Smooth muscle cell (in vitro differentiated cells): Measurements from ENCODE around the gene ZNF777. TPM values are rescaled to one million over a fixed set of nuclear protein-coding genes. Genes with fewer than 3 reads are reported as not detected.
"Not testable (repeated sequence)": the region's sequence is repeated elsewhere in the genome, so short reads cannot be mapped to it uniquely, and the experiment has no call there.

ENCODE experiments used
- DNase-seq: peaks from one replicate; lab custom pipeline; 2025; ENCODE audit not compliant: unreplicated experiment; lab: John Stamatoyannopoulos, UW
- H2AFZ ChIP-seq: fragments of 200-600 bp; sonication (generic); 2 replicates; pipeline ENCODE4 v1.6.0; 2016; ENCODE audit warnings: antibody characterized with exemption, low read depth, mild to moderate bottlenecking
- H3F3A ChIP-seq: fragments of 200-600 bp; sonication (generic); 2 replicates; pipeline ENCODE4 v1.6.0; 2017; ENCODE audit warnings: antibody characterized with exemption, low read depth
- H3K27ac ChIP-seq: fragments of 200-600 bp; sonication (generic); 2 replicates; pipeline ENCODE4 v1.5.1; 2016; ENCODE audit warnings: low read depth, mild to moderate bottlenecking
- H3K27me3 ChIP-seq: fragments of 200-600 bp; sonication (generic); 2 replicates; pipeline ENCODE4 v1.6.1; 2016; ENCODE audit warnings: low read depth, mild to moderate bottlenecking
- H3K36me3 ChIP-seq: fragments of 200-600 bp; sonication (generic); 2 replicates; pipeline ENCODE4 v1.5.1; 2016; ENCODE audit warnings: low read depth
- H3K4me1 ChIP-seq: fragments of 200-600 bp; sonication (generic); 2 replicates; pipeline ENCODE4 v1.5.1; 2016; ENCODE audit warnings: low read depth
- H3K4me2 ChIP-seq: fragments of 200-600 bp; sonication (generic); 2 replicates; pipeline ENCODE4 v1.6.0; 2016; ENCODE audit warnings: mild to moderate bottlenecking
- H3K4me3 ChIP-seq: fragments of 200-600 bp; sonication (generic); 2 replicates; pipeline ENCODE4 v1.5.1; 2016; ENCODE audit warnings: mild to moderate bottlenecking
- H3K79me2 ChIP-seq: fragments of 200-600 bp; sonication (generic); 2 replicates; pipeline ENCODE4 v1.6.0; 2016; ENCODE audit warnings: low read depth, mild to moderate bottlenecking
- H3K9ac ChIP-seq: fragments of 200-600 bp; sonication (generic); 2 replicates; pipeline ENCODE4 v1.6.0; 2016; ENCODE audit warnings: low read depth
- H3K9me3 ChIP-seq: fragments of 200-600 bp; sonication (generic); replicated peaks from 2 replicates; pipeline ENCODE4 v1.5.1; 2016; ENCODE audit warnings: low read depth
- H4K20me1 ChIP-seq: fragments of 200-600 bp; sonication (generic); 2 replicates; pipeline ENCODE4 v1.6.0; 2016; ENCODE audit warnings: low read depth
- WGBS: methylation state at CpG from one replicate; pipeline ENCODE4 v1.1.7; 2016; ENCODE audit warnings: low lambda C conversion rate; 5-methylcytosine and 5-hydroxymethylcytosine counted together
- polyA plus RNA-seq: library from polyadenylated mRNA; unstranded; fragments of >200 nt; fragmentation: Nextera tagmentation; extraction: Ambion mirVana; gene quantifications from 2 replicates; pipeline ENCODE4 v1.2.1, GENCODE V29; 2016
- total RNA-seq: library from RNA; depleted of rRNA; stranded (reverse); fragments of >200 nt; gene quantifications from 2 replicates; pipeline ENCODE4 v1.2.3, GENCODE V29; 2014
- TF ChIP-seq, protein P1 (sequence below): fragments of 200-600 bp; sonication (generic); IDR thresholded peaks from 2 replicates; pipeline ENCODE4 v1.5.1; 2017; ENCODE audit warnings: borderline replicate concordance, mild to moderate bottlenecking, antibody characterized with exemption; ENCODE audit not compliant: insufficient read depth, poor library complexity, severe bottlenecking

ZNF777 gene
- total and polyA plus RNA-seq, 2 experiments from 2014 or later = 7.8 to 14.9 TPM

DNA sequence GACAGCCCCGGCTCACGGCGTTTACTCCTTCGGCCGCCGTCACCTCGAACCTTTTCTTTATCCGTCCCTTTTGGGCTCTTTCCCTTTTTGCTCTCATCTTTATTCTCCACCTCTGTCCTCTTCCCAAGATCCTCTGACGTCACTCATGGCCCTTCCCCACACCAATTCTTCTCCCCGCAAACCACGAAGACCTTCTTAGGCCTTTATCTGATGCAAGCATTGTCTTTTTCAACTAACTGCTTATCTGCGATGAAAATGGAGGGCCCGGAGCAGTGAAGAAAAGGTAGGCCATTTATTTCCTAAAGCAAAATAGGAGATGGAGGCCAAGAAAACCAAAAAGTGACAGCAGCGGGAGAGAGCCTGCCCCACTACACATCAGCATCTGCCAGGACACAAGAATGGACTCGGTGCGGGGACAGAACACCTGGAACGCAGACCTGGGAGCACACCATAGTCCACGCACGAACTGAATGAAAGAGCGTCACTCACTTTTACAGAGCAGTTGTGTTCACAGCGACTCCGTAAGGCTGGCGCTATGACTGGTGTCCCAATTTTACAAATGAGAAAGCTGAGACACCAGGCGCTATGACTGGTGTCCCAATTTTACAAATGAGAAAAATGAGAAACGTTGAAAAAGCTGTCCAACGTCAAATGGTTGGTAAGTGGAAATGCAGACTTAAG is 45.3 kb downstream of the ZNF777 start:
- peak overlapping the region; percentile 41 for H3K4me3 ChIP-seq
- TF ChIP-seq, protein P1, sequence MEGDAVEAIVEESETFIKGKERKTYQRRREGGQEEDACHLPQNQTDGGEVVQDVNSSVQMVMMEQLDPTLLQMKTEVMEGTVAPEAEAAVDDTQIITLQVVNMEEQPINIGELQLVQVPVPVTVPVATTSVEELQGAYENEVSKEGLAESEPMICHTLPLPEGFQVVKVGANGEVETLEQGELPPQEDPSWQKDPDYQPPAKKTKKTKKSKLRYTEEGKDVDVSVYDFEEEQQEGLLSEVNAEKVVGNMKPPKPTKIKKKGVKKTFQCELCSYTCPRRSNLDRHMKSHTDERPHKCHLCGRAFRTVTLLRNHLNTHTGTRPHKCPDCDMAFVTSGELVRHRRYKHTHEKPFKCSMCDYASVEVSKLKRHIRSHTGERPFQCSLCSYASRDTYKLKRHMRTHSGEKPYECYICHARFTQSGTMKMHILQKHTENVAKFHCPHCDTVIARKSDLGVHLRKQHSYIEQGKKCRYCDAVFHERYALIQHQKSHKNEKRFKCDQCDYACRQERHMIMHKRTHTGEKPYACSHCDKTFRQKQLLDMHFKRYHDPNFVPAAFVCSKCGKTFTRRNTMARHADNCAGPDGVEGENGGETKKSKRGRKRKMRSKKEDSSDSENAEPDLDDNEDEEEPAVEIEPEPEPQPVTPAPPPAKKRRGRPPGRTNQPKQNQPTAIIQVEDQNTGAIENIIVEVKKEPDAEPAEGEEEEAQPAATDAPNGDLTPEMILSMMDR = no peak
- peak overlapping the region; percentile 59 for H3K27ac ChIP-seq
- peaks cover 4% of the 10 kb centered on the region for H3K4me1 ChIP-seq
- H3K36me3 ChIP-seq = no peaks in the 10 kb centered on the region
- H2AFZ ChIP-seq = peak overlapping the region; percentile 69
- H4K20me1 ChIP-seq = no peaks in the 10 kb centered on the region
- DNase-seq = no peak
- H3K27me3 ChIP-seq = no peaks in the 10 kb centered on the region
- WGBS = 18% methylated on average over 26 of the region's 26 CpGs
- peaks cover 7% of the 10 kb centered on the region for H3F3A ChIP-seq
- no peaks in the 10 kb centered on the region for H3K79me2 ChIP-seq
- H3K4me2 ChIP-seq = peak overlapping the region; percentile 82
- H3K9ac ChIP-seq = peak overlapping the region; percentile 27
- no peaks in the 10 kb centered on the region for H3K9me3 ChIP-seq

DNA sequence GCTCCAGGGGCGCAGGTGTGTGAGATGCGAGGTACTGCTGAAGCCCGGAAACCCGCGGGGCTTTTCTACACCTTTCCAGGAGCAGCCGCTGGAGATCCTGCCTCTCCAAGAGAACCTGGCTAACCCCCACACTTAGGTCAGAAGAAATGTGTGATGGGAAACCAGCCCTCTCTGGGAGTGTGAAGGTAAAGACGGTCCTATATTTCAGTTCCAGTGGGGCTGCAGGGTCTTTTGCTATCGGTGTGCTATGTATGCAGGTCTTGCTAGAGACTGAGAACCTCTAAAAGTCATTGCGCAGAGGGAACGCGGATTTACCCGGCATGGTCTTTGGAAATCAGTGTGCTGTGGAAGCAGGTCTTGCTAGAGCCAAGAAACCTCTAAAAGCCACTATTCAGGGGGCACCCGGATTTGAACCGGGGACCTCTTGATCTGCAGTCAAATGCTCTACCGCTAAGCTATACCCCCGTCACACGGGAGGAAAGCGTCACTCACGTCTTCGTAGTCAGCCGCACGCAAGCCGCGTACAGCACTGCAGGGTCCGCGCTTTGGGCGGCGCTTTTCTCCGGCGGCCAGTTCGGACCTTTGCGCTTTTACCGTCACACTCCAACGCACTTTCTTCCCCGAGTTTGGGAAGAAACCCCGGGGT is 46.0 kb downstream of the ZNF777 start:
- TF ChIP-seq, protein P1 = no peak
- H3K36me3 ChIP-seq = no peaks in the 10 kb centered on the region
- H3K9me3 ChIP-seq = no peaks in the 10 kb centered on the region
- H2AFZ ChIP-seq = peak overlapping the region; percentile 69
- no peaks in the 10 kb centered on the region for H3K27me3 ChIP-seq
- peak; percentile 35 for DNase-seq
- H3K27ac ChIP-seq = peak overlapping the region; percentile 59
- no peaks in the 10 kb centered on the region for H4K20me1 ChIP-seq
- H3F3A ChIP-seq = peaks cover 7% of the 10 kb centered on the region
- peaks cover 4% of the 10 kb centered on the region for H3K4me1 ChIP-seq
- H3K79me2 ChIP-seq = no peaks in the 10 kb centered on the region
- H3K4me2 ChIP-seq = peak overlapping the region; percentile 82
- 2% methylated on average over 36 of the region's 36 CpGs for WGBS
- H3K9ac ChIP-seq = peak overlapping the region; percentile 27
- peak overlapping the region; percentile 41 for H3K4me3 ChIP-seq

DNA sequence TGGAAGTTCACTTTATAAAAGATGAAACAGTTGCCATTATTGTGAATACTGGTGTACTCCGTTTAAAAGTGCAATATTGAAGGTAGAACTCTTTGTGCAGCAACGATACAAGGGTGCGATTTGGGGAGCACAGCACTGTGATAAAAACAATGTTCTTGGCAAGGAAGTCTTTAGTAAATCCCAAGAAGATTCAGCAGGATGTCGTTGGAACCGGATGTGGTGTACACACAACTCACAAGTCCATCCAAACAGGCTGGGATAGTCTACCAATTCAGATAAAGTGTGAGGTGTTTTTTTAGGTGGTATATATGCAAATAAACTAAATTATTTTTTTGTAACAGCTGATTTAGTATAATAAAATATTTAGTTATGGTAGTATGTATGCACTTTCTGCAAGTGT is 46.7 kb downstream of the ZNF777 start:
- H3F3A ChIP-seq = peaks cover 7% of the 10 kb centered on the region
- H3K36me3 ChIP-seq = no peaks in the 10 kb centered on the region
- H3K27ac ChIP-seq = no peak overlapping the region
- H3K9ac ChIP-seq = no peak overlapping the region
- no peaks in the 10 kb centered on the region for H4K20me1 ChIP-seq
- WGBS = 82% methylated on average over 5 of the region's 5 CpGs
- H3K4me3 ChIP-seq = peak overlapping the region; percentile 41
- TF ChIP-seq, protein P1 = no peak
- no peaks in the 10 kb centered on the region for H3K9me3 ChIP-seq
- no peaks in the 10 kb centered on the region for H3K27me3 ChIP-seq
- peak overlapping the region; percentile 82 for H3K4me2 ChIP-seq
- H3K4me1 ChIP-seq = peaks cover 4% of the 10 kb centered on the region
- H2AFZ ChIP-seq = no peak overlapping the region
- DNase-seq = no peak
- H3K79me2 ChIP-seq = no peaks in the 10 kb centered on the region

DNA sequence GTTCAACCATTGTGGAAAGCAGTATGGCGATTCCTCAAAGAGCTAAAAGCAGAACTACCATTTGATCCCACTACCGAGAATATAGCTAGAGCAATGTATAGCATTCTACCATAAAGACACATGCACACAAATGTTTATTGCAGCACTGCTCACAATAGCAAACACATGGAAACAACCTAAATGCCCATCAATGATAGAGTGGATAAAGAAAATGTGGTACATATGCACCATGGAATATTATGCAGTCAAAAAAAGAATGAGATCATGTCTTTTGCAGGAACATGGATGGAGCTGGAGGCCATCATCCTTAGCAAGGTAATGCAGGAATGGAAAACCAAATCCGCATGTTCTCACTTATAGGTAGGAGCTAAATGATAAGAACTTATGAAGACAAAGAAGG is 47.8 kb downstream of the ZNF777 start:
- not testable (repeated sequence) for H3K4me2 ChIP-seq, H3K79me2 ChIP-seq, H3K36me3 ChIP-seq, H2AFZ ChIP-seq, H3K4me1 ChIP-seq, H3K27ac ChIP-seq, H3K9me3 ChIP-seq, H3F3A ChIP-seq, H3K27me3 ChIP-seq, H3K9ac ChIP-seq, DNase-seq, H3K4me3 ChIP-seq, H4K20me1 ChIP-seq
- WGBS = 95% methylated on average over 3 of the region's 3 CpGs
